GM18873 (cell line): ENCODE data around the gene ENTR1.

Experiments used
- ATAC-seq: cut with Tn5 transposase; IDR thresholded peaks from one replicate; pipeline ENCODE4 v1.9.1; 2021; ENCODE audit warnings: mild to moderate bottlenecking, moderate library complexity, moderate number of reproducible peaks; ENCODE audit not compliant: unreplicated experiment, low FRiP score

The ENTR1 gene

GRCh38 chr9:136380381-136380780, 30.0 kb downstream of the ENTR1 start:
- ATAC-seq: no peak

GRCh38 chr9:136379891-136380290, 30.5 kb downstream of the ENTR1 start:
- no peak for ATAC-seq

- no peak for ATAC-seq
These were observed 31.0 kb downstream of the ENTR1 start for GRCh38 chr9:136379401-136379800.

DNA sequence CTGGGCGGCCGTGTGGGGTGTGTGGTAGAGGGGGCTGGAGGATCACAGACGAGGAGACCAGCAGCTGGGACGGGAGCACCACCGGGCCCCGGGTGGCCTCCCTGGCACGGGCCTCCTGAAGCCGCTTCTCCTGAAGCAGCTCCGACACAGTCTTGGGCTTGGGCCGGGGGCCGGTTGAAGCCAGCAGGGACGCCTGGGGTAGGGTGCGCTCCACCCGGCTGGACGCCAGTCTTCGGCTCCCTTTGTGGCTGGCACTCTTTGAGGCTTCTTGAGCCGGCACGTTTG, 31.5 kb downstream of the ENTR1 start:
- ATAC-seq: no peak

- no peak for ATAC-seq
These were observed 32.0 kb downstream of the ENTR1 start for GRCh38 chr9:136378170-136379002.

DNA sequence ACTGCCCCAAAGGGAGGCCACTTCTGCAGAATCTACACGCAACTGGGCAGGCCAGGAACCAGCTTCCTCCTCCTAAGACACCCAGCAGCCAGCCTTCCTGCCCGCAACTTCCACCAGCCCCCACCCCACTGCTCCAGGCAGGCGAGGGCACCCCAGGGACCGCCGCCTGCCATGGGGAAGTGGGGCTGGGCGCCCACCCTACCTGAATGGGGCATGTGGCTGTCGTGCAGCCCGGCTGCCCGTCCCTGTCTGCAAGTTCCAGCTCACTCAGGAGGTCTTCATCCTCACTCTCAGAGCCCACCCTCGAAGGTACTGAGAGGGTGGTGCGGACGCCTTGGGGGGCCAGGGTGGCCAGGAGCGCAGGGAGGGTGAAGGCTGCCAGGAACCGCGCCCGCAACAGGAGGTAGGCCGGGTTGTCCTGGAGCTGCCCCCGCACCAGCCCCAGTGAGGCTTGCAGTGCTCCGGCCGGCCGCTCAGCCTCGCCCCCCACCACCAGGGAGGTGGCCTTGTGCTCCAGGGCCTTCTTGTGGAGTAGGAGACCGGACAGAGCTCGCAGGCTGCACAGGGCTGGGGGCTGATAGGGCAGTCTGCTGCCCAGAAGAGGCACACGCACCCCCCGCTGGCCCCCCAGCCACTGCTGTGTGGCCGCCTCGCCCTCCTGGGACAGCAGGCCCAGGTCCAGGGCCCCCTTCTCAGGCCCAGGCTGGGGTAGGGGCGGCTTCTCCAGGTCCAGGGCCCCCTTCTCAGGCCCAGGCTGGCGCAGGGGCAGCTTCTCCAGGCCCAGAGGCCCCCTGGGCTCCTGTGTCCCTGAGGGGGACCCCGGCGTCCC, 32.9 kb downstream of the ENTR1 start:
- no peak for ATAC-seq

- ATAC-seq: no peak
These were observed 34.0 kb downstream of the ENTR1 start for GRCh38 chr9:136376457-136376856.

DNA sequence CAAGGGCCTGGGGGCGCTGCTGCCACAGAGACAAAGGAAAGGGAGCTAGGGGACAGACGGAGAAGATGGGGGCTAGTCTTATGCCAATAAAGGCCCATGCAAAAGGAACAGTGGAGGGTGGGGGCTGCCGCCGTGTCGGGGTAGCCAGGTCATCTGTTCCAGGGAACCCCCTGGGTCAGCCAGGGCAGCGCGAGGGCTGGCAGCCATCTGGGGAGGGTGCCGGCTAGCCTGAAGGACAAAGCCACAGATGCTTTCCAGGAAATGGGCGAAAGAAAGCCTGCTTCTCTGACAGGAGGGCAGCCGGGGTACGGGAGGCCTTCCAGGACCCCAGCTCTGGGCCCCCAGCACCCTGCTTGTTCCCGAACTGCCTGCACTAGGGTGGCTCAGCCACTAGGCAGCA, 35.3 kb downstream of the ENTR1 start:
- no peak for ATAC-seq

GRCh38 chr9:136374183-136374575, 36.2 kb downstream of the ENTR1 start:
- no peak for ATAC-seq

DNA sequence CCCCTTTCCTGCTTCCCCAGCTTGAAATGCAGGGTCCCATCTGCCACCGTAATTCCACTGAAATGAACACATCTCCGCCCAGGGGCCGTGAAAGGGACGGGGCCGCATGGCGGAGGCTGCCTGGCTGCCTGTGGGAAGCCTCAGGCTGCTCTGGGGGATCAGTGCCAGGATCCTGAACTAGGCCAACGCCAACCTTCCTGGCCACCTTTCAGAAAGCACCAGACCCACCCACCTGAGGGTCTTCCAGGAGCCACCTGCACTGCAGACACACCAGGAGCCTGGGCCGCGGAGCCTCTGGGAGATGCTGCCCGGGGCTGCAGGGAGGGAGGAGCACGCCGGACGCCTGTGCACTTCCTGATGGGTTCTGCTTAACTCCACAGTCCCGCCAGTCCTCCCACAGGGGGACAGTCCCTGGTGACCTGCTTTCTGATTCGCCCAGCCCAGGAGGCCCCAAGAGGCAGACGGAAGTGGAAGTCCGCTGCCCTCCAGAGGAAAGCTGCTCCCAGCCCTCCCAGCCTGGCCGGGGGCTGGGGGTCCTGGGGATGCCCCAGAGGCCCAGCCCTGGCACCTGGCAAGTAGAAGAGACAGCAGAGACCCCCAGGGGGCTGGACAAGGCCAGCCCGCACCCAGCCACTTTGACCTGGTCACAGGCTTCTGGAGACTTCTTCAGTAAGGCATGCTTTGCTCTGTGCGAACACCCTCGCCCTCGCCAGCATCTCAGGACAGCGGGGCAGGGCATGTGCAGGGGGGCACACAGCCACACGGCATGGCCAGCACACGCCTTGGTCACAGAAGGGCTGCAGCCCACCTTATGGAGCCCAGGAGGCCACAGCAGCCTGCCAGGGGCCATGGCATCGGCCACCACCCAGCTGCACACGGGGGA, 36.9 kb downstream of the ENTR1 start, which contains the start of gene CARD9:
Gene CARD9 (minus strand): TSS at position 370 of the 883 bp plus-strand sequence. CDS start 1,591 bp downstream, outside the sequence.
- ATAC-seq: no peak

GRCh38 chr9:136372561-136373299, 37.7 kb downstream of the ENTR1 start:
- ATAC-seq: no peak

DNA sequence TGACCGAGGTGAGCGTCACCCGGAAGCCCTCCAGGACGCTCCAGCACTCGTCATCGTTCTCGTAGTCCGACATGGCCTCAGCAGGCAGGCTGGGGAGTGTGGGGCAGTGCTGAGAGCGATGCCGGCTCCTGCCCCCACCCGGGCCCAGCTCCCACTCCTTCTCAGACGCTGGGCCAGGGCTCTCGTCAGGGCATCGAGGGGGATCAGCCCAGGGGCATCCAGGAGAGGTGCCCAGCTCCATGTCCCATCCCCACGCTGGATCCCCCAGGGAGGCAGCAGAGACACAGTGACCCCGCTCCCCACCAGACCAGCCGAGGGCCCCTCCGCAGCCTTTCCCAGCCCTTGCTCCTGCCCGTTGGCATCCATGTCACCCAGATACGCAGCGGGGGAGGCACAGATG, 38.4 kb downstream of the ENTR1 start:
- no peak for ATAC-seq

- no peak for ATAC-seq
These were observed 38.9 kb downstream of the ENTR1 start for GRCh38 chr9:136371533-136371880.

DNA sequence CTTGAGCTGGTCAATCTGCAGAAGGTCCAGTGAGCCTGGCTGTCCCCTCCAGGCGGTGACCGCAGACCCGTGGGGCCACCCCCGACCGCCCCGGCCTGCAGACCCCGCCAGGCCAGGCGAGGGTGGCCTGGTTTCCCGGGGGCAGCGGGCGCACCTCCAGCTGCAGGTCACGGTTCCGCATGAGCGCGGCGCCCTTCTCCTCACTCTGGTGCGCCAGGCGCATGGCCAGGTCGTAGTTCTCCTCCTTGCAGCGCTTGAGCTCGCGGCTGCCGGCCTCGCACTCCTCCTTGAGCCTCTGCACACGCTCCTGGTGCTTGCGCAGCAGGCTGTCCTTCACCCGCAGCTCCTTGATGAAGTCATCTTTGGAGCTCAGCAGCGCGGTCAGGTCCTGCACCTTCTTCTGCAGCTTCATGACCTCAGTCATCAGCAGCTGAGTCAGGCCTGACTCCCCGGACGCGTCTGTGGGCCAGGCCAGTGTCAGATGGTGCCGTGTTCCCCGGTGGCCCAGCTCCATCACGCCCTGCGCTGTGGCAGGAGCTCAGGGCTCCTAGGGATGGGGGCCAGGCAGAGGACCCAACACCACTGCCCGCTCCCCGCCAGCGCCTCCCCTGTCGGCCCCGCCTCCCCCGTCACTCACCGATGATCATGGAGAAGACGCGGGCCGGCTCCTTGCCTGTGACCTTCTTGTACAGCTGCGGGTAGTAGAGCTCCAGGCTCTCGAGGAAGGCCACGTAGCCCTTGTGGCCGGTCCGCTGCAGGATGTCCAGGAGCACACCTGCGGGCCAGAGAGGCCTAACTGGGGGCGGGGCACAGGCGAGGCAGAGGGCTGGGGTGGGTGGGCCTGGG, 39.5 kb downstream of the ENTR1 start:
- ATAC-seq: no peak

- ATAC-seq: no peak
These were observed 40.4 kb downstream of the ENTR1 start for GRCh38 chr9:136370037-136370436.

DNA sequence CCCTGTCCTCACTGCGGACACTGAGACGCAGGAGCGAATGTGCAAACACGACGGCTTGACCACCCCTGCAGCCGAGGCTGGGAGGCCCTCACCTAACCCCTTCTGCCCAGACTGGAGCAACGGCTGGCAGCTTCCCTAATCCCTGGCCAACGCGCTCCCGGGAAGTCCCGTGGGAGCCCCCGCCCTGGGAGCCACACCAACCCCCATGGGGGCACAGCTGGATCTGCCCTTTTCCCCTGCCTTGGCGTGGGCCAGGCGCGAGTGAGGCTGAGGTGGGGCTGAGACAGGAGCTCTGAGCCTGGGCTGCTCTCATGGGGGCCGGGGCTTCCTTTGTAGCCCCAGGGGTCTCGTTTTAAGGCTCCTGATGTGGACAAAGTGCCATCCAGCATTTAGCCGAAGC, 42.2 kb downstream of the ENTR1 start:
- ATAC-seq: no peak

GRCh38 chr9:136367296-136368145, 42.9 kb downstream of the ENTR1 start:
- no peak for ATAC-seq

DNA sequence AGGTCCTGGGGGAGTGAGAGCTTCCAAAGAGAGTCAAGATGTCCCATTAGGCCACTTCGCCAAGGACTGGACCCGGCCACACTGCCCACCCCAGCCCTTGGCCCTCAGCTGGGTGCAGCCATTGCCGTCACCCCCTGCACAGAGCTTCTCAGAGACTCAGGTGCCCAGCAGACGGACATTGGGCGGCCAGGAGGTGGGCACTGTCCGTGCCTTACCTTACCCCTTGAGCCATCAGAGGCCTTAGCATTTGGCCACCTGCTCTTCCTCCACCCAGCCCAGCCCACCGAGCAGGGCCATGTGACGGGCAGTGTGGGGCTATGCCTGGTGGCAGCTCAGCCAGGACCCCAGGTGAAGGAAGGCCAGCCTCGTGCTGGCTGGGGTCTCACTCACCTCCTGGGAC, 43.6 kb downstream of the ENTR1 start:
- ATAC-seq: no peak
